ENCODE results near the gene ZNF207. TPM values are rescaled to one million over a fixed set of nuclear protein-coding genes. Genes with fewer than 3 reads are reported as not detected.

The ZNF207 gene
- 100 to 1,000 TPM in 2 of 4 donors, 10 to 100 TPM in 2; 84.4 to 146 (median 99.0) TPM for total RNA-seq

GRCh38 chr17:32349854-32350665 is at the start of gene ZNF207:
Gene ZNF207 (plus strand): TSS chr17:32350157. CDS start chr17:32350286, 129 bp downstream.
- H3K4me3 ChIP-seq: peak within 1 kb of the TSS; percentile 72 to 99
- H3K27me3 ChIP-seq: no peaks in the 10 kb centered on the region
- peak within 1 kb of the TSS; percentile 91 to 99 (median 94) for H3K27ac ChIP-seq
- H3K36me3 ChIP-seq: peaks cover 0 to 31% of the 10 kb centered on the region in 2 donors
- TF ChIP-seq POLR2AphosphoS5 (IDR thresholded peaks at IDR 0.05) (peak; percentile 93), POLR2A (IDR thresholded peaks at IDR 0.05) (peak; percentile 50 to 65), EP300 (IDR thresholded peaks at IDR 0.05) (no peak)
- TF ChIP-seq, protein P1, sequence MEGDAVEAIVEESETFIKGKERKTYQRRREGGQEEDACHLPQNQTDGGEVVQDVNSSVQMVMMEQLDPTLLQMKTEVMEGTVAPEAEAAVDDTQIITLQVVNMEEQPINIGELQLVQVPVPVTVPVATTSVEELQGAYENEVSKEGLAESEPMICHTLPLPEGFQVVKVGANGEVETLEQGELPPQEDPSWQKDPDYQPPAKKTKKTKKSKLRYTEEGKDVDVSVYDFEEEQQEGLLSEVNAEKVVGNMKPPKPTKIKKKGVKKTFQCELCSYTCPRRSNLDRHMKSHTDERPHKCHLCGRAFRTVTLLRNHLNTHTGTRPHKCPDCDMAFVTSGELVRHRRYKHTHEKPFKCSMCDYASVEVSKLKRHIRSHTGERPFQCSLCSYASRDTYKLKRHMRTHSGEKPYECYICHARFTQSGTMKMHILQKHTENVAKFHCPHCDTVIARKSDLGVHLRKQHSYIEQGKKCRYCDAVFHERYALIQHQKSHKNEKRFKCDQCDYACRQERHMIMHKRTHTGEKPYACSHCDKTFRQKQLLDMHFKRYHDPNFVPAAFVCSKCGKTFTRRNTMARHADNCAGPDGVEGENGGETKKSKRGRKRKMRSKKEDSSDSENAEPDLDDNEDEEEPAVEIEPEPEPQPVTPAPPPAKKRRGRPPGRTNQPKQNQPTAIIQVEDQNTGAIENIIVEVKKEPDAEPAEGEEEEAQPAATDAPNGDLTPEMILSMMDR (IDR thresholded peaks at IDR 0.05): no peak
- peak; percentile 99 for ATAC-seq
- peaks cover 0 to 54% (median 32%) of the 10 kb centered on the region in 3 donors for H3K4me1 ChIP-seq
- no peaks in the 10 kb centered on the region for H3K9me3 ChIP-seq
- 0% methylated on average over 7 to 42 of the region's 47 CpGs for WGBS, 2 donors (ENCODE audit: low coverage in 1 of 2)

GRCh38 chr17:32302037-32302436 is 47.9 kb upstream of the ZNF207 start:
- Histone ChIP-seq H3K9me3 (no peaks in the 10 kb centered on the region), H3K4me1 (peaks cover 0 to 14% (median 0%) of the 10 kb centered on the region in 3 donors), H3K4me3 (no peak overlapping the region), H3K36me3 (no peaks in the 10 kb centered on the region), H3K27me3 (no peaks in the 10 kb centered on the region), H3K27ac (no peak overlapping the region)
- WGBS, 2 donors (ENCODE audit: low coverage in 1 of 2): 82 to 100% methylated on average over 1 to 3 of the region's 4 CpGs
- TF ChIP-seq POLR2A (IDR thresholded peaks at IDR 0.05): no peak
- TF ChIP-seq EP300 (IDR thresholded peaks at IDR 0.05): no peak
- TF ChIP-seq POLR2AphosphoS5 (IDR thresholded peaks at IDR 0.05): no peak
- TF ChIP-seq, protein P1 (IDR thresholded peaks at IDR 0.05): no peak
- ATAC-seq: no peak

- Histone ChIP-seq H3K27me3 (no peaks in the 10 kb centered on the region), H3K36me3 (no peaks in the 10 kb centered on the region), H3K27ac (no peak overlapping the region), H3K4me3 (no peak overlapping the region), H3K4me1 (peaks cover 0 to 12% (median 0%) of the 10 kb centered on the region in 3 donors), H3K9me3 (no peaks in the 10 kb centered on the region)
- no peak for ATAC-seq
- TF ChIP-seq, protein P1 (IDR thresholded peaks at IDR 0.05): no peak
- TF ChIP-seq POLR2AphosphoS5 (IDR thresholded peaks at IDR 0.05) (no peak), EP300 (IDR thresholded peaks at IDR 0.05) (no peak), POLR2A (IDR thresholded peaks at IDR 0.05) (no peak)
- WGBS, 2 donors (ENCODE audit: low coverage in 1 of 2): 58 to 100% methylated on average over 2 to 3 of the region's 10 CpGs
Observed at GRCh38 chr17:32302860-32303649, 46.9 kb upstream of the ZNF207 start.

DNA sequence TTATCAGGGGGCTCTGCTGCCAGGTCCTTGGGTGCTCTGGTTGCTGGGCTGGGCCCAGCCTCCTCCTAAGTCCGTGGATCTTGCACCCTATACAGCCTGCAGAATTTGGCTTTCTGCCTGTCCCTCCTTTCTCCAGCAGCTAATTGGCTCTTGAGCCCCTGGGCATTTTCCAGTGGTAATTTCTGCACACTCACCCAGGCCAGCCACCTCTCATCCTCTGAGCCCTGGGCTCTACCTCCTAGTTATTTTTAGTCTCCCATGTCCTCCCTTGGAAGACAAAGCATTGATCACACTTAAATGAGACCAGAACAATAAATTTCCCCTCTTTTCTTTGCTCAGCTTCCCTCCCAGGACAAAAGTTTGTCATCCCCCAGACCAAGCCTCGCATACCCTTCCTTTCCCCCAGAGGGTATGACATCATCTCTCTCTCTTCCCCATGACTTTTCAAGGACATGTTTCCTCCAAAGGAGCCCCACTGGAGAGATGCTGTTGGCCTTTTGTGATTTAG is 46.1 kb upstream of the ZNF207 start:
- Histone ChIP-seq H3K27ac (no peak overlapping the region), H3K4me3 (no peak overlapping the region), H3K4me1 (peaks cover 0 to 4% (median 0%) of the 10 kb centered on the region in 3 donors), H3K27me3 (no peaks in the 10 kb centered on the region), H3K9me3 (no peaks in the 10 kb centered on the region), H3K36me3 (no peaks in the 10 kb centered on the region)
- TF ChIP-seq POLR2AphosphoS5 (IDR thresholded peaks at IDR 0.05): no peak
- no peak for TF ChIP-seq POLR2A (IDR thresholded peaks at IDR 0.05)
- TF ChIP-seq EP300 (IDR thresholded peaks at IDR 0.05): no peak
- TF ChIP-seq, protein P1 (IDR thresholded peaks at IDR 0.05): no peak
- ATAC-seq: no peak
- 67 to 100% methylated on average over 1 of the region's 2 CpGs for WGBS, 2 donors (ENCODE audit: low coverage in 1 of 2)

Data from gastroesophageal sphincter (tissue), 4 donors.